NCI-H1436 treated with DMSO at 0.1 percent for 48 hours (cell line): ENCODE data around the gene ZNF865.
A peak's percentile ranks its signal among the peaks of the same experiment; 100 is the strongest.

ENCODE experiments used
- DNase-seq: peaks from one replicate; lab custom pipeline; 2025; lab: John Stamatoyannopoulos, UW

The ZNF865 gene

GRCh38 chr19:55605207-55605636 is 225 bp upstream of the ZNF865 start:
- DNase-seq, result peak; percentile 91

GRCh38 chr19:55606471-55606787 is 982 bp downstream of the ZNF865 start:
- DNase-seq, result no peak

GRCh38 chr19:55606817-55607216 is 1.4 kb downstream of the ZNF865 start:
- no peak for DNase-seq

- no peak for DNase-seq
Observed at GRCh38 chr19:55609326-55609725, 3.9 kb downstream of the ZNF865 start.

- no peak for DNase-seq
Observed at GRCh38 chr19:55611300-55611982, 6.0 kb downstream of the ZNF865 start.

GRCh38 chr19:55611983-55612645 is 6.7 kb downstream of the ZNF865 start:
- DNase-seq, result no peak

GRCh38 chr19:55613396-55613795 is 7.9 kb downstream of the ZNF865 start:
- DNase-seq, result no peak

- DNase-seq, result no peak
Observed at GRCh38 chr19:55613930-55614710, 8.7 kb downstream of the ZNF865 start.

GRCh38 chr19:55614711-55615542 is 9.5 kb downstream of the ZNF865 start:
- no peak for DNase-seq

- DNase-seq, result no peak
Observed at GRCh38 chr19:55615543-55616394, 10.3 kb downstream of the ZNF865 start.

- no peak for DNase-seq
Observed at GRCh38 chr19:55616395-55616875, 11.0 kb downstream of the ZNF865 start.

- DNase-seq, result no peak
Observed at GRCh38 chr19:55617426-55617825, 12.0 kb downstream of the ZNF865 start.

GRCh38 chr19:55618426-55618825 is 13.0 kb downstream of the ZNF865 start:
- DNase-seq, result no peak

GRCh38 chr19:55619286-55619685 is 13.8 kb downstream of the ZNF865 start:
- no peak for DNase-seq

GRCh38 chr19:55620410-55621204 is 15.2 kb downstream of the ZNF865 start:
- no peak for DNase-seq

GRCh38 chr19:55621205-55621672 is 15.8 kb downstream of the ZNF865 start:
- no peak for DNase-seq

GRCh38 chr19:55621673-55622231 is 16.3 kb downstream of the ZNF865 start:
- no peak for DNase-seq

GRCh38 chr19:55622242-55622969 is 17.0 kb downstream of the ZNF865 start:
- no peak for DNase-seq

- no peak for DNase-seq
Observed at GRCh38 chr19:55623130-55623529, 17.7 kb downstream of the ZNF865 start.
